GDM1 (cell line): Measurements from ENCODE around the gene RCAN2.
A peak's percentile ranks its signal among the peaks of the same experiment; 100 is the strongest.
"Not testable (repeated sequence)": the region's sequence is repeated elsewhere in the genome, so short reads cannot be mapped to it uniquely, and the experiment has no call there.

Experiments used
- DNase-seq: peaks from one replicate; lab custom pipeline; 2025; lab: John Stamatoyannopoulos, UW

Gene RCAN2

GRCh38 chr6:46387728-46388127, 103.5 kb downstream of the RCAN2 start:
- not testable (repeated sequence) for DNase-seq

DNA sequence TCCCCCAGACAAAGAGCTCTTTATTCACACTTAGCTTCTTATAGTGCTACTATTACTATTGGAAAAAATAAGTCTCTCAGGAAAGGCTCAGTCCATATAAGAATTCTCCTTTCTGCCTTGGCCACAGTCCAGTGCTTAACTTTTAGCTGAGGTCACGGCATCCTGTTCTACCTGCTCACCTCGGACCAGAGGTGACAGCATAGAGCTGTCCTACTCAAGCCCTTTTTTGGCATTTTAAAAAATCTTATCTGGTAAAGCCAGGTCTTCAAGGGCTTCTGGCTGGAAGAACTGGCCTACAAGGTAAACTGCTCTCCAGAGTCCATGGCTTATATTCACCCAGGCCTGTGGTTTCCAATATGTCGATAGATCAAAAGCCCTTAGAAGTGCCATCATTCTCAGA, 109.7 kb downstream of the RCAN2 start:
- no peak for DNase-seq

DNA sequence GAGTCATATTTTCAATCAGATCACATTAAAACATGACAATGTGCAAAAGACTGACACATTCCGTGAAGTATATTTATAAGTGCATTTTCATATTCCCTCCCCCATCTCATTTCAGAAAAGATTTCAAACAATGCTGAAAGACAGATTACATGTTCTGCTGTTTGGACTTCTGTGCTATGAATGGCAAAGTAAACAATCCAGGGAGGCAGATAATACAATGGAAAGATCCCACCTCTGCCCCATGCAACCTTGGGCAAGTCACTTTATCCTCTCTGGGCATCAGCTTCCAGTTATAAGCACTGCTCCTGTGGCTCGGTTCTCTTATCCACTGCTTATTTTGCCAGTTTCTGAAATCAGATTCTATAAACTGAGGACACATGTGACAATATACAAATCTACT, 110.2 kb downstream of the RCAN2 start:
- DNase-seq, result no peak

- DNase-seq, result no peak
Observed at GRCh38 chr6:46380152-46380807, 111.0 kb downstream of the RCAN2 start.

DNA sequence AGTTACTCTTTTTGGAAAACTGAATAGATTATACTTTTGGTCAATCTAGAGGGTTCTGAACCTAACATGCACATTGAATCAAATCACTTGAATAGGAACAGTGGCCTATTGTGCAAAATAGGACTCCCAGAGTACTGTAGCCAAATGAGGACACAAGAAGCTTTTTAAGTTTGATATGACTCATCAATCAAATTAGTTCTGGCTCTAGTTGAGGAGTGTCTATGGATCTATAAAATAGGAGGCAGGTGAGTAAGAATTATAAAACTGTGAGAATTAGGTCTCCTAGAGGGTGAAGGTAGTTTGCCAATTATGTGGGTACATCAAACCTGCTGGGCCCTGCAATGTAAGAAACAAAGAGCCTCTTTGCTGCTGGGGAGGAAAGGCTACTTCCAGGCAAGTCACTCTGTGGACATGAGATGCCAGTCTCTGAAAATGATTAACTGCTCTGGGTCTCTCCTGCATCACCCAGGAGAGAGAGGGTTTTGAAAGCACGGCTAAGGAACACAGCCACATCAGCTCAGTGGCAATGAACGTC, 112.3 kb downstream of the RCAN2 start:
- DNase-seq, result no peak

GRCh38 chr6:46378161-46378881, 112.9 kb downstream of the RCAN2 start:
- DNase-seq, result no peak

- no peak for DNase-seq
Observed at GRCh38 chr6:46377209-46377608, 114.0 kb downstream of the RCAN2 start.

DNA sequence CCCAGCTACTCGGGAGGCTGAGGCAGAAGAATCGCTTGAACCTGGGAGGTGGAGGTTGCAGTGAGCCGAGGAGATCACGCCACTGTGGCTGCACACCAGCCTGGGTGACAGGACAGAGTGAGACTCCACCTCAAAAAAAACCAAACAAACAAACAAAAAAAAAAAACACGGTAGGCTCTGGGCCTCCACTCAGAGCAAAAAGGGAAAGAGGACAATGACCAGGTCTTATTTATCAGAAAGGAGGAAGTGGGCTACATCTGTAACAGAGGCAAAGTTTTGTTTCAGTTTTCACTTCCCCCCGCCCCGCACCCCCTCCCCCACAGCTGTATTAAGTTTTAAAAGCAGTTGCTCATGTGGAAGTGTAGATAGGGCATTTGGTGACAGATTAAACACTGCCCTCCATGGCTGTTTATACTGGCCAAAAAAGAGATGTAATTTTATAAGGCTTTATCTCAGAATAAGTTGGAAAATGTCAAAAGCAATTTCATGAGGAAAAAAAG, 114.6 kb downstream of the RCAN2 start:
- peak; percentile 43 for DNase-seq

DNA sequence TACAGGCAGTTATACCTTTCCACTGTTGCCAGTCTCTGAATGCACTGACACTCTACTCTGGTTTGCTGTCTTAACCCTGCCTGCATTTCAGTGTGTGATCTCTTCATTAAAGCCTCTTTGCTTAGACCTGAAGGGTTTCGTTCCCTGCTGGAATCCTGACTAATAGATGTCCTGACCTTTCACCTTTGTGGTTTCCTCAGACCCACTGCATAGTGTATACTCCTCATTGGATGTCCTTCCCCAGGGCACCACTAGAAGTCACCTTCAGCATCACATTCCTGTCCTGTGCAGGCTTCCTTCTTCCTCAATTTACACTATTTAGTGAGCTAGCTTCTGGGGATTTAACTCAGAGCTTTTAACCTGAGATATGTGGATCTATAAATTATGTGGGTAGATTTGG, 120.6 kb downstream of the RCAN2 start:
- no peak for DNase-seq

DNA sequence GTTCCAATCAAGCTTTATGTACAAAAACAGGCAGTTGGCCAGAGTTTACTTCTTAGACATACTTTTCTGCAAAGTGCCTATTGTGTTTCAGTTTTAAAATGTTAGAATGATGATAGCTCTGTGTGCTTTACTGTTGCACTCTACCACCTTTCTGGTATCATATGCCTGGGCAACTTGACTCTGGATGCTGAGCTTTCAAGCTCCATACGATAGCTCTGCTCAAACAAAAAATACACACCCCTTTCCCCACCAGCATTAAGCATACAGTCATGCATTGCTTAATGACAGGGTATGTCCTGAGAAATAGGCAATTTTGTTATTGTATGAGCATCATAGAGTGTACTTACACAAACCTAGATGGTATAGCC, 123.1 kb downstream of the RCAN2 start:
- no peak for DNase-seq

DNA sequence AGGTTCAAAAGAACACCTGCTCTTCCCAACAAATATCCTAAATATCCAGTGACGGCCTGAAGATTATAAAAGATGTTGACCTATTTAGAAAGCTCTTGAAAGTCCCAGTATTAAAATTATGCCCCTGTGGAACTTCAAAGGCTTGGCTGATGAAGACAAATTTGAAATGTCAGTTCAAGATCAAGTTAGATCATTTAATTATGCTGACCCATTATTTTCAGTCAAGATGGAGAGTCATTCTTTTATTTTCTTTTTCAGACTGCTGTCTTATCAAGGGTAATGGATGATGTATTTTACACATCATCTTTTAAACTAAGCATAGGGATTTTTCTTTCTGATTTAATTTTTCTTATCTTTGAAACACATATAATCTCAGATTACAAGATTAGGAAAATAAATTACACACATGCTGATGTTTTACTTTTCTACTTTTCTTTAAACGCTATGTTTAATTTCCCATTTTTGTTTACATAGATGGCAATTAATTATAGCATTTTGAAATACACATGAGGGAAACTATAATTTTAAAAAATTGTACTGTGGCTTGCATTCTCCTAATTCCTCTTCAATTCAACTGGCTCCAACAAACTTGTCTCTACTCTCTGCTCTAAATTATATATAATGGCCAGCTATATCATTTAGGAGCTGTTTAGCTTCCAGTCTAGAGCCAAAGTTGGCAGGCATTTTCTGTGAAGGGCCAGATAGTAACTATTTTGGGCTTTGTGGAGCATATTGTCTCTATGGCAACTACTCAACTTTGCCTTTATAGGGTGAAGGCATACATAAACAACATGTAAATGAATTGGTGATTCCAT, 123.7 kb downstream of the RCAN2 start:
- DNase-seq, result no peak

DNA sequence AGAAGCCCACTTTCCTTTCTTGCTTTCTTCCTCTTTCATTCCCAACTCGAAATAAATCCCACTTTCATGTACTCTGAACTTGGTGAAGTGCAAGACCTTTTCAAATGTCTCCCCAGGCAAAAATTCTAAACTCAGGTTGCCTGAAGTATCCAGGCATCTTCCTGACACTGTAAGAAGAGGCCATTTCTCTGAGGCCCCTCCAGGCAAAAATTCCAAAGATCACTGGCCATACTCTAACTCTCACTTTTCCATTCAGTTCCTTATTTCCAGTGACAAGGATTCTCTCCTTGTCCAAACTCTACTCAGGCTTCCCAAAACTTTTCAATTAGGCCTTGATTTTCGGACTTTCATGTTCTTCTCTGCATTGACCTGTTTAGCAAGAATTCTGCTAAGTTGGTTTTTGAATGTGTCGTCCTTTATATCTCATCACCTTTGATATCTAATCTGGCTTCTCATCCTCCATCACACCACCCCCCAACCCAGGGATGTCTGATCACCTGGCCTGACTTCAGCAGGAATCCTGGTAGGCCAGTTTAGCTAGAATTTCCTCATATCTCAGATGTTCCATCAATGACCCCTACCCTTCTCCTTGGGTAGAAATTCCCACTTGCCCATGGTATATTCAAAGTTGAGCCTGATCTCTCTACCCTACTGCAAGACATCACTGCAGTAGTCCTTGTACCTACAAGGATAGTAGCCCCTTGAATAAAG, 124.9 kb downstream of the RCAN2 start:
- no peak for DNase-seq

DNA sequence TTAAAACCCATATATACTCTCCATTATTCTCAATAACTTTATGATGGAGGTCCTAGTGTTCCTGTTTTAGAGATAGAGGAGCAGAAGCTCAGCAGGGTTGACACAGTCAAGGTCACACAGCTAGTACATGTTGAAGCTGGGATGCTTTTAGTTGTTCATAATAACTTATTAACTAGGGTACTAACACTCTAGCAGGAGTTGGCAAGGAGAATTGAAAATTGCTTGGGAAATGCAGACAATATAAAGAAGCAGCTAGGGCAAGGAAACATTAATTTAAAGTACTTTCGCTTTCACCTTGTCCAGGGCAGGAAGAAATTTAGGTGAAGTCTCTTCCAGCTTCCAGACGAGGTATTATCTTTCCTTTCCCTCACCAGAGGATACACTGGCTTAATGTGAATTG, 133.7 kb downstream of the RCAN2 start:
- DNase-seq, result no peak

DNA sequence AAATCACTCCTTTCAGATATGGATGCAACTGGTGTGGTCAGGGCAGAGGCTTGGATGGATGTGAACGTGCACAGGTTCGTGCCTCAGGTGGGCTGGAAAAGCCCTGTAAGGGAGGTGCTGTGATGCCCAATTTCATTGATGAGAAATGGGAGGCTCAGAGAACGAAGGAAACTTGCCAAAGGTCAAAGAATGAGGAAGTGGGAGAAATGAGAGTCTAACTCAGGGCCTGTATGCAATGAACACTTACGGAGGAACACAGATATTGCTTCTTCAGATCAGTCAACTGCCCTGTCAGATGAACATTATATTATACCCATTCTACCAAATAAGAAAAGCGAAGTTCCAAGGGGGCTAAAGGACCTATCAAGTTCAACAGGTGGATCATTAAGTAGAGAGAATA, 134.7 kb downstream of the RCAN2 start:
- DNase-seq, result no peak

GRCh38 chr6:46353528-46353927, 137.7 kb downstream of the RCAN2 start:
- DNase-seq, result no peak

DNA sequence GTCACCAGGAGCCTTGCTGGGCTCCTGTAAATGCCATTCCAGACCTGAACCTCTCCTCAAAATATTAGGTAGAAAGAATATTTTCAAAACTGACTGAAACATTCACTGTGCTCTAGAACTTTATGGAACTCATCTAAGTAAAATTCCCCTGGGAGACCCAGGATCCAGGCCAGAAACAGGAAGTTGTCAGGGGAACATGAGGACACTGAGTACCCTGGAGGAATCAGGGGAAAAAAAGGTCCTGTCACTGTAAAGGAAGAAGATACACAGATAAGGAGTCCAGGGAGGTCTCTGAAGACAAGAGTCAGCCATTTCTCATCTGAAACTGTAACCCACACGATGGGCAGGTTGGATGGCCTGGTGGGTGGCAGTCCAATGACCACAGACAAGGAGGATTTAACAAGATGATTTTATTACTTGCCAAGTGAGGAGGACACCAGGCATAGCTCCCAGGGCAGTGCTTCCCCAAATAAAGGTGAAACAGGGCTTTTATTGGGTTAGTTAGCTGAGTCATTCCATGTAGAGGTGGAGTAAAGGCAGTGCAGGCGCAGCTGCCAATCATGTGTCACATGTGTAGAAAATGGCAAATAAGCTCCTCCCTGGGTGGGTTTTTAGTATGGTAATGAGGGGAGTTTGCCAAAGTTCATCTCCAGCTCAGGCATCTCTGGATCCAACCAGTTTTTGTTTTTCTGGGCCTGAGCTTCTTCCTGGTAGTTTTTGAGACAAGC, 138.5 kb downstream of the RCAN2 start:
- no peak for DNase-seq

DNA sequence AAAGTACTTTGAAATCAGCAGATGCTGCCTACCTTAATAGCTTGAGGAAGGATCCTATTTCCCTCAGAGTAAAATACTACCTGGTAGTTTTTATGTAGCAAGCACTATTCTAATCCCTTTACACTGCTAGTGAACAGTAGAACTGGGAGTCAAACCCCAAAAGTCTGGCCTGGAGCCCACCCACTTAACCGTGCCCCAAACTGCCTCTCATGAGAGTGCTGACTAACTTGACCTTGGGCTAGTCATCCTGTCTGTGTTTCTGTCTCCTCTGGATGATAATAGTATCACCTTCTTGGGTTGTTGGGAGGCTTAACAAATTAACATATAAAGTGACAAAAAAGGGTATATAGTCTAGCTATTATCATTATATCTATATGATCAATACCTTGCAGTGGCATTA, 140.5 kb downstream of the RCAN2 start:
- DNase-seq, result no peak

- DNase-seq, result no peak
Observed at GRCh38 chr6:46347669-46348068, 143.6 kb downstream of the RCAN2 start.

GRCh38 chr6:46340246-46340645, 151.0 kb downstream of the RCAN2 start:
- DNase-seq, result no peak

- no peak for DNase-seq
Observed at GRCh38 chr6:46338131-46338530, 153.1 kb downstream of the RCAN2 start.

- no peak for DNase-seq
Observed at GRCh38 chr6:46334442-46334841, 156.8 kb downstream of the RCAN2 start.
